Measurements from ENCODE around the gene DCAF7.

The DCAF7 gene

DNA sequence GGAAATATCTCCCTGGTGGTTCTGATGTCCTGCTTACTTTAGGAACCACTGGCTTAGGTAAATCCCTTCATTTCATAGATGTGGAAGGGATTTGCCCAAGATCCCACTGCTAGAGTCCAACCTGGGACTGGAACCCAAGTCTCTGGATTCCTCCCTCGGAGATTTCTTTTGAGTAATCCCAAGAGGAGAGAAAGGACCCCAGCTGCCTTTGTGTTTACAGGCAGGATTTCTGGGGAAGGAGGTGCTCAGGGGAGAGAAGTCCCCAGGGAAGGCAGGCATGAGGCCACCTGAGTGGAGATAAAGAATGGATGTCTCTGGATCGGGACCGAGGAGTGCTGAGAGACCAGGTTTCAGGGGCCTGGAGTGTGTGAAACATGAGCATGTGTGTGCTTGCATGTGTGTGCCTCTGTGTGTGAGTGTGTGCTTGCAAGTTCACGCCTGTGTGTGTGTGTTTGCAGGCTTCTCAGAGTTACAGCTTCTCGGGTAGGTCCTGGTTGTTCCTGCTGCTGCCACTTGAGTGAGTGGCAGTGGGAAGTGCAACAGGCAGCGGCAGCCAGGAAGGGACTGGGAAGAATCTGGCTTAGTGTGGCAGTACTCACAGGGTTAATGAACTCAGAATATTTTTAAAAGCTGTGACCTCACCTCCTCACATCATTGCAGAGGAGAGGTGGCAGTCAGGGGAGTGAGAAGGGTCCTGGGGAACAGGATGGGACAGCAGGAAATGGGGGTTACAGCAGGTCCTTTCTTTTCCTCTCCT is 24.9 kb upstream of the DCAF7 start:
- no peak for DNase-seq (ENCODE audit: low spot score)

GRCh38 chr17:63526861-63527260 is 23.4 kb upstream of the DCAF7 start:
- no peak for DNase-seq (ENCODE audit: low spot score)

DNA sequence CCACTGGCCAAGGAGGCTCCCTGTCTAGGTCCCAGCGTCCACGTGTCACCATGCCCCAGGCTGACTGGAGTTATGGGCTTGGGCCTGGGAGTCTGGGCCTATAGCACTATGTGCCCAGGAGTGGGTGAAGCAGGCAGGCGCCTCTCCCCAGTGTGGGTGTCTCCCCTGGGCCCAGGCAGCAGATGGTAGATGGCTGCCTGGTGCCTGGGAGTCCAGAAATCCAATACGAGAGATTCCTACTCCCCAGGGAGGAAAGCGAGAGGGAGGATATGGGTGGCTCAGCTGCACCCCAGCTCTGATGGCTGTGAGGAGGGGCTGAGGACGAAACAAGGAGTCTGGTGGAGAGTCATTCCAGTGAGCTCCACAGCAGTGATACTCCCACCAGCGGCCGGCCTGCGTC is 22.1 kb upstream of the DCAF7 start:
- DNase-seq (ENCODE audit: low spot score) = no peak

- no peak for DNase-seq (ENCODE audit: low spot score)
Measured at GRCh38 chr17:63529711-63530556, 20.3 kb upstream of the DCAF7 start.

- no peak for DNase-seq (ENCODE audit: low spot score)
Measured at GRCh38 chr17:63530557-63531021, 19.7 kb upstream of the DCAF7 start.

GRCh38 chr17:63531022-63531965 is 19.0 kb upstream of the DCAF7 start:
- DNase-seq (ENCODE audit: low spot score) = no peak

DNA sequence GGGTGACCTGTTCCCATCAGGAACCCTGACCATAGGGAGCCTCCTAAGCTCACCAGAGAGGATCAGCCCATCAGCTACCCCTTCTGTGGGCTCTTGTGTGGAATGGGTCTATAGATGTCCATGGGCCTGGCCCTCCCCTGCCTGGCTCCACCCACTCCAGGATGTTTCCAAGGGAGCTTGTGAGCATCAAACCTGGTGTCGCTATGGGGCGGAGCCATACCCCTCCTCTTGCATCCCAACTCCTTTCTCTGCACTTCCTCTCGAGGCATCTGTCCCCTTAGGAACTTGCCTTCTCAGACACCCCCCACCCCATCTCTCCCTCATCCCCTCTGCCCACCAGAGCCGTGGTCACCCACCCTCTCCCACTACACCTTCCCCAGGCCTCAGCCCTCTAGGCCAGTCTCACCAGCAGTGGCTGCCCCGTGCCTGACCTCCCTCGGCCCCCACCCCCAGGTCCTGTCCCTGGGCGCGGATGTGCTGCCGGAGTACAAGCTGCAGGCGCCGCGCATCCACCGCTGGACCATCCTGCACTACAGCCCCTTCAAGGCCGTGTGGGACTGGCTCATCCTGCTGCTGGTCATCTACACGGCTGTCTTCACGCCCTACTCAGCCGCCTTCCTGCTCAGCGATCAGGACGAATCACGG is 16.7 kb upstream of the DCAF7 start:
- DNase-seq (ENCODE audit: low spot score) = no peak

GRCh38 chr17:63534078-63534570 is 16.2 kb upstream of the DCAF7 start:
- no peak for DNase-seq (ENCODE audit: low spot score)

DNA sequence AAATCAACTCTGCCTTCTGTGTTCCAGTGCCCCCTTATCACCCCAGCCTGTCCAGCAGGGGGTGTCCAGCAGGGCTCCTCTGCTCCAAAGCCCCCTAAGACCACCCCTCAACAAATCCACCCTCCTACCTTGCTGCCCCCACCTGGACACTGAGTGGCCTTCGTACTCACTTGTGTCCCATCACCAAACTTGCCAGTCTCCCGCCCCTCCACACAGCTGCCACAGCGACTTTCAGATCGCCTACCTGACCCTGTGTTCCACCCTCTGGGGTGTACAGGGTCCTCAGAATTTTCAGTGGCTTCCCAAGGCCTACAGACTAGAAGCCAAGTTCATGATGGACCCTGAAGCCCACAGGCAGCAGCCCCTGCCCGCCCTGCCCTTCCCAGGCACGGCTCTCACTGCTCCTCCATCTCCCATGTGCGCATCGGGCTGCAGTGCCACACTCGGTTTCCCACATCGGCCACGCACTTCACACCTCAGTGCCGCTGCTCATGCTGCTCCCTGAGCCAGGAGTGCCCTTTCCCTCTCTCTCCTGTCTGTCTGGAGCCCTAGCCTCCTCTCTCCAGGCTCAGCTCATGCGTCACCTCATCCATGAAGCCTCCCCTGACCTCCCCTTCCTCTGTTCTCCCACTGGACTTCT is 15.3 kb upstream of the DCAF7 start:
- no peak for DNase-seq (ENCODE audit: low spot score)

- no peak for DNase-seq (ENCODE audit: low spot score)
Measured at GRCh38 chr17:63535640-63536039, 14.6 kb upstream of the DCAF7 start.

DNA sequence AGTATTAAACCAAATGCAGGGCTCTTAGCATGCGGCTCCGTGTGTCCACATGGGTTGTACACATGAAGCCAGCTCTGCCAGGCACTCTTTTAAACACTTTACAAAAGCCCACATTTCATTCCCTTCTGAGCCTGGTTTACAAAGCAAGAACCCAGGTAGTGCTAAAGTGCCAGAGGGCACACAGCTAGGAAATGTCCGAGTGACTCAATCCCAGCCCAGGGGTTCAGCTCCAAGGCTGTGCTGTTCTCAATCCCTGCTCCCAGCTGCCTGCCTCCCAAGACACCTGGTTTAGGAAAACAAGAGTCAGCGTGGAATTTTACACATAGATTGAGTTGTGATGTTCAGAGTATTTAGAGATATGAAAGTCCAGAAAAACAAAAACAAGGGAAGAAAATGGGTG is 13.3 kb upstream of the DCAF7 start:
- no peak for DNase-seq (ENCODE audit: low spot score)

DNA sequence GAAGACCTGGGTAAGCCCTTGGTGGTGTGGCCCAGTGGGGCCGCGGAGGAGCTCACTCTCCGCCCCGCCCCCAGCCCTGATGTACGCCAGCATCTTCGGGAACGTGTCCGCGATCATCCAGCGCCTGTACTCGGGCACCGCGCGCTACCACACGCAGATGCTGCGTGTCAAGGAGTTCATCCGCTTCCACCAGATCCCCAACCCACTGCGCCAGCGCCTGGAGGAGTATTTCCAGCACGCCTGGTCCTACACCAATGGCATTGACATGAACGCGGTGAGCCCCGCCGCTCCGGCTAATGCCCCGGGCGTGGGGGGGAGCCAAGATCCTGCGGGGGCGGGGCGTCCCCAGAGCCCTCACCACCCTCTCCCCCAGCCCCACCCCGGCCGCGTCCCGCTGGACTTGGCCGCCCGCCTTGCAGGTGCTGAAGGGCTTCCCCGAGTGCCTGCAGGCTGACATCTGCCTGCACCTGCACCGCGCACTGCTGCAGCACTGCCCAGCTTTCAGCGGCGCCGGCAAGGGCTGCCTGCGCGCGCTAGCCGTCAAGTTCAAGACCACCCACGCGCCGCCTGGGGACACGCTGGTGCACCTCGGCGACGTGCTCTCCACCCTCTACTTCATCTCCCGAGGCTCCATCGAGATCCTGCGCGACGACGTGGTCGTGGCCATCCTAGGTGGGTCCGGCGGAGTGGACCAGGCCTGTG is 12.1 kb upstream of the DCAF7 start:
- DNase-seq (ENCODE audit: low spot score) = no peak

GRCh38 chr17:63538693-63539595 is 11.3 kb upstream of the DCAF7 start:
- no peak for DNase-seq (ENCODE audit: low spot score)

DNA sequence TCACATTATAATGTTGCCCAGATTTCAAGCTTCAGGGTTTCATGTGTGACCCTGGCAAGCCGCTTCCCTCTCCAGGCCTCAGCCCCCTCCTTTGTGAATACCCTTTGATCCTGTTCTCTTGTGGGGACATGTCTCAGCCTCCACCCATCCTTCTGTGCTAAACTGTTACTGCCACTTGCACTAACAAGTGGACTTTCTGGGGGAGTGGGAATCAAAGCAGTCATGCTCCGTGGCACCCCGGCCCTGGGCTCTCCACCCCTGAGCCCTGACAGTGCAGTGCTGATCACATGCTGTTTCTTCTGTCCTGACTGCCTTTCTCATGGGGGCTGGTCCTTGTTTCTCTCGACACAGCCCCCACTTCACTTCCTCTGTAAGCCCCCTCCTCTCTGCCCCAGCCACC is 9.7 kb upstream of the DCAF7 start:
- DNase-seq (ENCODE audit: low spot score) = no peak

DNA sequence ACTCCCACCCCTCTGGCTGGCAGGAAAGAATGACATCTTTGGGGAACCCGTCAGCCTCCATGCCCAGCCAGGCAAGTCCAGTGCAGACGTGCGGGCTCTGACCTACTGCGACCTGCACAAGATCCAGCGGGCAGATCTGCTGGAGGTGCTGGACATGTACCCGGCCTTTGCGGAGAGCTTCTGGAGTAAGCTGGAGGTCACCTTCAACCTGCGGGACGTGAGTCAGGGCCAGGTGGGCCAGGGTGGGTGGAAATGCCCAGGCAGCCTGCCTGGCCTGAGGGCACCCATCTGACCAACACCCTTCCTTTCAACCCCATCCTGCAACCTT is 8.1 kb upstream of the DCAF7 start:
- DNase-seq (ENCODE audit: low spot score) = no peak

GRCh38 chr17:63542942-63543821 is 7.1 kb upstream of the DCAF7 start:
- no peak for DNase-seq (ENCODE audit: low spot score)

- DNase-seq (ENCODE audit: low spot score) = no peak
Measured at GRCh38 chr17:63543822-63544420, 6.4 kb upstream of the DCAF7 start.
